HEK293 (cell line): ENCODE data around the gene MDN1.

Source experiments
- CTCF ChIA-PET: fragments of 350-600 bp; formaldehyde crosslinking; extraction: SDS; loops from one replicate; lab custom pipeline; 2021; ENCODE audit warnings: antibody characterized with exemption; lab: Yijun Ruan, JAX
- POLR2A ChIA-PET: fragments of 300-600 bp; formaldehyde crosslinking; extraction: SDS; loops from one replicate; lab custom pipeline; 2020; ENCODE audit warnings: antibody characterized with exemption, inconsistent platforms; lab: Yijun Ruan, JAX
- H3K27ac ChIP-seq: fragments of 200-500 bp; sonication (Bioruptor generic); 2 replicates; pipeline ENCODE4 v1.5.1; 2014; ENCODE audit warnings: low read depth, low read length, control low read depth, inconsistent platforms; ENCODE audit errors: extremely low read depth
- H3K36me3 ChIP-seq, 2 experiments: fragments of 200-500 bp in 1 of 2; sonication (Bioruptor generic) in 1 of 2; 1 replicate in 1 of 2; 2 replicates in 1 of 2; pipeline ENCODE4 v1.5.1; 2014 to 2017; ENCODE audit warnings: inconsistent platforms in 2 of 2, low read length in 2 of 2; ENCODE audit not compliant: control insufficient read depth in 2 of 2, insufficient read depth in 1 of 2
- H3K4me1 ChIP-seq: fragments of 200-500 bp; sonication (Bioruptor generic); 2 replicates; pipeline ENCODE4 v1.5.1; 2014; ENCODE audit warnings: mild to moderate bottlenecking, low read length, inconsistent platforms; ENCODE audit not compliant: control insufficient read depth, insufficient read depth
- H3K4me3 ChIP-seq: 2 replicates; pipeline ENCODE4 v1.5.1; 2011; ENCODE audit warnings: low read depth, mild to moderate bottlenecking, control low read depth, low read length, moderate library complexity
- H3K9me3 ChIP-seq: fragments of 200-500 bp; sonication (Bioruptor generic); 2 replicates; pipeline ENCODE4 v1.5.1; 2014; ENCODE audit warnings: low read depth, low read length, inconsistent platforms; ENCODE audit not compliant: control insufficient read depth, insufficient read depth
- BCL11B ChIP-seq: fragments of 450-650 bp; formaldehyde crosslinking; IDR thresholded peaks from 2 replicates; pipeline ENCODE4 v1.5.1; 2016; ENCODE audit warnings: low read depth, missing biosample characterization, missing genetic modification characterization
- HOXD13 ChIP-seq: sonication (generic); formaldehyde crosslinking; IDR thresholded peaks from 2 replicates; pipeline ENCODE4 v1.8.0; 2022; ENCODE audit warnings: missing genetic modification reagents, borderline replicate concordance
- SP7 ChIP-seq: fragments of 450-650 bp; formaldehyde crosslinking; IDR thresholded peaks from 2 replicates; pipeline ENCODE4 v1.5.1; 2016; ENCODE audit warnings: missing biosample characterization, missing genetic modification characterization
- ZFP41 ChIP-seq: fragments of 450-650 bp; formaldehyde crosslinking; IDR thresholded peaks from 2 replicates; pipeline ENCODE4 v1.5.1; 2016; ENCODE audit warnings: missing biosample characterization, missing genetic modification characterization, borderline replicate concordance
- ZIC2 ChIP-seq: fragments of 450-650 bp; formaldehyde crosslinking; IDR thresholded peaks from 2 replicates; pipeline ENCODE4 v1.5.1; 2016; ENCODE audit warnings: missing biosample characterization, missing genetic modification characterization
- ZNF174 ChIP-seq: fragments of 450-650 bp; formaldehyde crosslinking; IDR thresholded peaks from 2 replicates; pipeline ENCODE4 v1.5.0; 2017; ENCODE audit warnings: missing biosample characterization, mild to moderate bottlenecking, missing genetic modification characterization
- ZNF239 ChIP-seq: fragments of 450-650 bp; formaldehyde crosslinking; IDR thresholded peaks from 2 replicates; pipeline ENCODE4 v1.5.1; 2016; ENCODE audit warnings: missing biosample characterization, missing genetic modification characterization
- ZNF529 ChIP-seq: fragments of 450-650 bp; formaldehyde crosslinking; IDR thresholded peaks from 2 replicates; pipeline ENCODE4 v1.5.1; 2017; ENCODE audit warnings: missing genetic modification characterization, missing biosample characterization; ENCODE audit not compliant: insufficient replicate concordance
- ZNF549 ChIP-seq: fragments of 450-650 bp; IDR thresholded peaks from 2 replicates; pipeline ENCODE4 v1.5.1; 2018; ENCODE audit warnings: missing biosample characterization, missing genetic modification characterization, mild to moderate bottlenecking, inconsistent platforms, moderate library complexity
- ZNF555 ChIP-seq: fragments of 450-650 bp; formaldehyde crosslinking; conservative IDR thresholded peaks from 2 replicates; pipeline ENCODE4 v1.5.1; 2017; ENCODE audit warnings: missing biosample characterization, mild to moderate bottlenecking, missing genetic modification characterization, inconsistent platforms
- ZNF658 ChIP-seq: fragments of 450-650 bp; formaldehyde crosslinking; IDR thresholded peaks from 2 replicates; pipeline ENCODE4; 2016; ENCODE audit warnings: missing biosample characterization, missing genetic modification characterization
- TF ChIP-seq, protein P1 (sequence below): fragments of 450-650 bp; formaldehyde crosslinking; IDR thresholded peaks from 2 replicates; pipeline ENCODE4 v1.5.1; 2016; ENCODE audit warnings: missing biosample characterization, missing genetic modification characterization
- TF ChIP-seq, protein P2 (sequence below): fragments of 450-650 bp; formaldehyde crosslinking; IDR thresholded peaks from 2 replicates; pipeline ENCODE4 v1.5.1; 2016; ENCODE audit warnings: missing biosample characterization, missing genetic modification characterization
- TF ChIP-seq, protein P3 (sequence below): fragments of 450-650 bp; formaldehyde crosslinking; IDR thresholded peaks from 2 replicates; pipeline ENCODE4 v1.5.1; 2016; ENCODE audit warnings: missing biosample characterization, missing genetic modification characterization
- TF ChIP-seq, protein P4 (sequence below): fragments of 450-650 bp; IDR thresholded peaks from 2 replicates; pipeline ENCODE4 v1.5.1; 2018; ENCODE audit warnings: missing biosample characterization, mild to moderate bottlenecking, missing genetic modification characterization
- TF ChIP-seq, protein P5 (sequence below): fragments of 450-650 bp; formaldehyde crosslinking; IDR thresholded peaks from 2 replicates; pipeline ENCODE4 v1.5.1; 2017; ENCODE audit warnings: missing biosample characterization, missing genetic modification characterization

MDN1 gene

DNA sequence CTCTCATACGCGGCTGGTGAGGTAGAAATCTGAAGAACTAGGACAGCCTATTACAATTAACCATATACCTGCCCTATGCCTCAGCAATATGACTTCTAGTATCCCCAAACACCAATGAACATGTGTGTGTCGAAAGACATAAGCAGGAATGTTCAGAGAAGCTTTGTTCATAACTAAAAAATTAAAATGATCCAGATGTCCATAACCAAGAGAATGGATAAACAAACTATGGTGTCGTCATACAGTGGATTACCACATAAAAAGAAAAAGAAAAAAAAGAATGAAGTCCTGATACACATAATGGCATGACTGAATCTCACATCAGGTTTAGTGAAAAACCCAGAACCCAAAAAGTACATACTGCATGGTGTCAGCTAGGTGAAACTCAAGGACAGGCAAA, 73.9 kb downstream of the MDN1 start:
- Histone ChIP-seq H3K27ac (no peak overlapping the region), H3K36me3 (peaks cover 38 to 93% of the 10 kb centered on the region in 2 experiments), H3K4me1 (no peaks in the 10 kb centered on the region), H3K9me3 (no peaks in the 10 kb centered on the region), H3K4me3 (no peak overlapping the region)
- CTCF ChIA-PET: no interaction called here
- TF ChIP-seq, protein P1, sequence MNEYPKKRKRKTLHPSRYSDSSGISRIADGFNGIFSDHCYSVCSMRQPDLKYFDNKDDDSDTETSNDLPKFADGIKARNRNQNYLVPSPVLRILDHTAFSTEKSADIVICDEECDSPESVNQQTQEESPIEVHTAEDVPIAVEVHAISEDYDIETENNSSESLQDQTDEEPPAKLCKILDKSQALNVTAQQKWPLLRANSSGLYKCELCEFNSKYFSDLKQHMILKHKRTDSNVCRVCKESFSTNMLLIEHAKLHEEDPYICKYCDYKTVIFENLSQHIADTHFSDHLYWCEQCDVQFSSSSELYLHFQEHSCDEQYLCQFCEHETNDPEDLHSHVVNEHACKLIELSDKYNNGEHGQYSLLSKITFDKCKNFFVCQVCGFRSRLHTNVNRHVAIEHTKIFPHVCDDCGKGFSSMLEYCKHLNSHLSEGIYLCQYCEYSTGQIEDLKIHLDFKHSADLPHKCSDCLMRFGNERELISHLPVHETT (tag by site-specific recombination): no peak
- TF ChIP-seq HOXD13 (no peak), BCL11B (tag by site-specific recombination) (no peak), ZNF529 (tag by site-specific recombination) (no peak), ZNF658 (no peak), ZNF555 (tag by site-specific recombination) (no peak), ZIC2 (tag by site-specific recombination) (no peak), ZFP41 (tag by site-specific recombination) (no peak), ZNF174 (no peak), SP7 (no peak)
- TF ChIP-seq, protein P2, sequence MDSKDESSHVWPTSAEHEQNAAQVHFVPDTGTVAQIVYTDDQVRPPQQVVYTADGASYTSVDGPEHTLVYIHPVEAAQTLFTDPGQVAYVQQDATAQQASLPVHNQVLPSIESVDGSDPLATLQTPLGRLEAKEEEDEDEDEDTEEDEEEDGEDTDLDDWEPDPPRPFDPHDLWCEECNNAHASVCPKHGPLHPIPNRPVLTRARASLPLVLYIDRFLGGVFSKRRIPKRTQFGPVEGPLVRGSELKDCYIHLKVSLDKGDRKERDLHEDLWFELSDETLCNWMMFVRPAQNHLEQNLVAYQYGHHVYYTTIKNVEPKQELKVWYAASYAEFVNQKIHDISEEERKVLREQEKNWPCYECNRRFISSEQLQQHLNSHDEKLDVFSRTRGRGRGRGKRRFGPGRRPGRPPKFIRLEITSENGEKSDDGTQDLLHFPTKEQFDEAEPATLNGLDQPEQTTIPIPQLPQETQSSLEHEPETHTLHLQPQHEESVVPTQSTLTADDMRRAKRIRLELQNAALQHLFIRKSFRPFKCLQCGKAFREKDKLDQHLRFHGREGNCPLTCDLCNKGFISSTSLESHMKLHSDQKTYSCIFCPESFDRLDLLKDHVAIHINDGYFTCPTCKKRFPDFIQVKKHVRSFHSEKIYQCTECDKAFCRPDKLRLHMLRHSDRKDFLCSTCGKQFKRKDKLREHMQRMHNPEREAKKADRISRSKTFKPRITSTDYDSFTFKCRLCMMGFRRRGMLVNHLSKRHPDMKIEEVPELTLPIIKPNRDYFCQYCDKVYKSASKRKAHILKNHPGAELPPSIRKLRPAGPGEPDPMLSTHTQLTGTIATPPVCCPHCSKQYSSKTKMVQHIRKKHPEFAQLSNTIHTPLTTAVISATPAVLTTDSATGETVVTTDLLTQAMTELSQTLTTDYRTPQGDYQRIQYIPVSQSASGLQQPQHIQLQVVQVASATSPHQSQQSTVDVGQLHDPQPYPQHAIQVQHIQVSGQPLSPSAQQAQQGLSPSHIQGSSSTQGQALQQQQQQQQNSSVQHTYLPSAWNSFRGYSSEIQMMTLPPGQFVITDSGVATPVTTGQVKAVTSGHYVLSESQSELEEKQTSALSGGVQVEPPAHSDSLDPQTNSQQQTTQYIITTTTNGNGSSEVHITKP (tag by site-specific recombination): no peak
- TF ChIP-seq, protein P3, sequence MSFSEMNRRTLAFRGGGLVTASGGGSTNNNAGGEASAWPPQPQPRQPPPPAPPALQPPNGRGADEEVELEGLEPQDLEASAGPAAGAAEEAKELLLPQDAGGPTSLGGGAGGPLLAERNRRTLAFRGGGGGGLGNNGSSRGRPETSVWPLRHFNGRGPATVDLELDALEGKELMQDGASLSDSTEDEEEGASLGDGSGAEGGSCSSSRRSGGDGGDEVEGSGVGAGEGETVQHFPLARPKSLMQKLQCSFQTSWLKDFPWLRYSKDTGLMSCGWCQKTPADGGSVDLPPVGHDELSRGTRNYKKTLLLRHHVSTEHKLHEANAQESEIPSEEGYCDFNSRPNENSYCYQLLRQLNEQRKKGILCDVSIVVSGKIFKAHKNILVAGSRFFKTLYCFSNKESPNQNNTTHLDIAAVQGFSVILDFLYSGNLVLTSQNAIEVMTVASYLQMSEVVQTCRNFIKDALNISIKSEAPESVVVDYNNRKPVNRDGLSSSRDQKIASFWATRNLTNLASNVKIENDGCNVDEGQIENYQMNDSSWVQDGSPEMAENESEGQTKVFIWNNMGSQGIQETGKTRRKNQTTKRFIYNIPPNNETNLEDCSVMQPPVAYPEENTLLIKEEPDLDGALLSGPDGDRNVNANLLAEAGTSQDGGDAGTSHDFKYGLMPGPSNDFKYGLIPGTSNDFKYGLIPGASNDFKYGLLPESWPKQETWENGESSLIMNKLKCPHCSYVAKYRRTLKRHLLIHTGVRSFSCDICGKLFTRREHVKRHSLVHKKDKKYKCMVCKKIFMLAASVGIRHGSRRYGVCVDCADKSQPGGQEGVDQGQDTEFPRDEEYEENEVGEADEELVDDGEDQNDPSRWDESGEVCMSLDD (tag by site-specific recombination): no peak
- POLR2A ChIA-PET: no interaction called here

DNA sequence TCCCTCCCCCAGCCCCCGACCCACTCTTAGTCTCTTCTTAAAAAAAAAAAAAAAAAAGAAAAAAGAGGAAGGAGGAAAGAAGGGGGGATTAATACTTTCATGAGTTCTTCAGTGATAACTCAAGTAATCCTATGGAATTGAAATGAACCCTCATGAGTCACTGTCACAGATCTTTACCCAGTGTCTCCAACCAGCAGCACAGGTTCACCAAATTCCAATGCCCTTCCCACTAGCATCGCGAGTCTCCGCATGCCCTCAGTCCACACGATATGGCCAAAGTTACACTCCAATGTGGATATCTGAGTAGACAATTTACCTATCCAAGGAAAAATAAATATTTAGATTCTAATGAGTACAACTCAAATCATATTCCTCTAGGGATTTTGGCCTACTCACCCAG, 74.5 kb downstream of the MDN1 start:
- Histone ChIP-seq H3K36me3 (peaks cover 32 to 89% of the 10 kb centered on the region in 2 experiments), H3K9me3 (no peaks in the 10 kb centered on the region)
- TF ChIP-seq, protein P4, sequence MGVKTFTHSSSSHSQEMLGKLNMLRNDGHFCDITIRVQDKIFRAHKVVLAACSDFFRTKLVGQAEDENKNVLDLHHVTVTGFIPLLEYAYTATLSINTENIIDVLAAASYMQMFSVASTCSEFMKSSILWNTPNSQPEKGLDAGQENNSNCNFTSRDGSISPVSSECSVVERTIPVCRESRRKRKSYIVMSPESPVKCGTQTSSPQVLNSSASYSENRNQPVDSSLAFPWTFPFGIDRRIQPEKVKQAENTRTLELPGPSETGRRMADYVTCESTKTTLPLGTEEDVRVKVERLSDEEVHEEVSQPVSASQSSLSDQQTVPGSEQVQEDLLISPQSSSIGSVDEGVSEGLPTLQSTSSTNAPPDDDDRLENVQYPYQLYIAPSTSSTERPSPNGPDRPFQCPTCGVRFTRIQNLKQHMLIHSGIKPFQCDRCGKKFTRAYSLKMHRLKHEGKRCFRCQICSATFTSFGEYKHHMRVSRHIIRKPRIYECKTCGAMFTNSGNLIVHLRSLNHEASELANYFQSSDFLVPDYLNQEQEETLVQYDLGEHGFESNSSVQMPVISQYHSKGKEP: no peak
- TF ChIP-seq ZNF239 (tag by site-specific recombination) (no peak), ZNF549 (tag by site-specific recombination) (no peak), BCL11B (tag by site-specific recombination) (no peak)
- TF ChIP-seq, protein P2 (tag by site-specific recombination): no peak
- TF ChIP-seq, protein P1 (tag by site-specific recombination): no peak
- TF ChIP-seq, protein P5, sequence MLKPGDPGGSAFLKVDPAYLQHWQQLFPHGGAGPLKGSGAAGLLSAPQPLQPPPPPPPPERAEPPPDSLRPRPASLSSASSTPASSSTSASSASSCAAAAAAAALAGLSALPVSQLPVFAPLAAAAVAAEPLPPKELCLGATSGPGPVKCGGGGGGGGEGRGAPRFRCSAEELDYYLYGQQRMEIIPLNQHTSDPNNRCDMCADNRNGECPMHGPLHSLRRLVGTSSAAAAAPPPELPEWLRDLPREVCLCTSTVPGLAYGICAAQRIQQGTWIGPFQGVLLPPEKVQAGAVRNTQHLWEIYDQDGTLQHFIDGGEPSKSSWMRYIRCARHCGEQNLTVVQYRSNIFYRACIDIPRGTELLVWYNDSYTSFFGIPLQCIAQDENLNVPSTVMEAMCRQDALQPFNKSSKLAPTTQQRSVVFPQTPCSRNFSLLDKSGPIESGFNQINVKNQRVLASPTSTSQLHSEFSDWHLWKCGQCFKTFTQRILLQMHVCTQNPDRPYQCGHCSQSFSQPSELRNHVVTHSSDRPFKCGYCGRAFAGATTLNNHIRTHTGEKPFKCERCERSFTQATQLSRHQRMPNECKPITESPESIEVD (tag by site-specific recombination): no peak

More for the DNA sequence above, 74.5 kb downstream of the MDN1 start:
- H3K4me1 ChIP-seq: no peaks in the 10 kb centered on the region
- H3K4me3 ChIP-seq: no peak overlapping the region
- no peak overlapping the region for H3K27ac ChIP-seq
- ChIA-PET CTCF (no interaction called here), POLR2A (no interaction called here)
